HG03039 (cell line): ENCODE results near the gene ARIH1.

ENCODE experiments used
- ATAC-seq: cut with Tn5 transposase; IDR thresholded peaks from one replicate; pipeline ENCODE4 v1.9.1; 2021; ENCODE audit warnings: mild to moderate bottlenecking, moderate library complexity; ENCODE audit not compliant: unreplicated experiment

The ARIH1 gene

GRCh38 chr15:72486144-72486543 lies 12.0 kb downstream of the ARIH1 start:
- ATAC-seq: no peak

GRCh38 chr15:72487070-72487797 lies 13.1 kb downstream of the ARIH1 start:
- no peak for ATAC-seq

GRCh38 chr15:72488558-72488957 lies 14.4 kb downstream of the ARIH1 start:
- ATAC-seq: no peak

- ATAC-seq: no peak
These were observed 15.9 kb downstream of the ARIH1 start for GRCh38 chr15:72489943-72490554.

GRCh38 chr15:72491768-72492167 lies 17.6 kb downstream of the ARIH1 start:
- no peak for ATAC-seq

GRCh38 chr15:72492733-72493132 lies 18.6 kb downstream of the ARIH1 start:
- no peak for ATAC-seq

- ATAC-seq: no peak
These were observed 19.1 kb downstream of the ARIH1 start for GRCh38 chr15:72493220-72493619.

- ATAC-seq: no peak
These were observed 20.9 kb downstream of the ARIH1 start for GRCh38 chr15:72495007-72495406.

- ATAC-seq: no peak
These were observed 22.7 kb downstream of the ARIH1 start for GRCh38 chr15:72496783-72497182.

- ATAC-seq: no peak
These were observed 23.3 kb downstream of the ARIH1 start for GRCh38 chr15:72497402-72497801.

GRCh38 chr15:72502220-72502809 lies 28.2 kb downstream of the ARIH1 start:
- ATAC-seq: no peak

GRCh38 chr15:72503147-72503546 lies 29.0 kb downstream of the ARIH1 start:
- no peak for ATAC-seq

GRCh38 chr15:72507402-72508092 lies 33.4 kb downstream of the ARIH1 start:
- ATAC-seq: no peak

- no peak for ATAC-seq
These were observed 35.4 kb downstream of the ARIH1 start for GRCh38 chr15:72509484-72509883.

GRCh38 chr15:72511536-72511935 lies 37.4 kb downstream of the ARIH1 start:
- no peak for ATAC-seq

GRCh38 chr15:72515591-72516389 lies 41.7 kb downstream of the ARIH1 start:
- no peak for ATAC-seq

- ATAC-seq: no peak
These were observed 42.6 kb downstream of the ARIH1 start for GRCh38 chr15:72516777-72517176.

- ATAC-seq: no peak
These were observed 47.6 kb downstream of the ARIH1 start for GRCh38 chr15:72521682-72522081.

GRCh38 chr15:72532991-72533601 lies 59.0 kb downstream of the ARIH1 start:
- no peak for ATAC-seq

- no peak for ATAC-seq
These were observed 60.4 kb downstream of the ARIH1 start for GRCh38 chr15:72534523-72534922.
